HFFc6 (cell line): ENCODE data around the gene DRD4. TPM values are rescaled to one million over a fixed set of nuclear protein-coding genes. Genes with fewer than 3 reads are reported as not detected.

Experiments
- DNase-seq: peaks from one replicate; pipeline ENCODE4 v3.0.0-alpha.2; 2018
- H3K27ac Mint-ChIP-seq: 2 replicates; pipeline ENCODE4 v1.8.0; 2020; ENCODE audit warnings: mild to moderate bottlenecking, mixed read lengths
- H3K27me3 Mint-ChIP-seq: 2 replicates; pipeline ENCODE4 v1.8.0; 2021; ENCODE audit warnings: mild to moderate bottlenecking, moderate library complexity, mixed read lengths; ENCODE audit not compliant: insufficient read depth
- H3K36me3 Mint-ChIP-seq: 2 replicates; pipeline ENCODE4 v1.8.0; 2021; ENCODE audit warnings: low read depth, mixed read lengths
- H3K4me1 Mint-ChIP-seq: 2 replicates; pipeline ENCODE4 v1.8.0; 2020; ENCODE audit warnings: low read depth, mixed read lengths
- H3K4me3 Mint-ChIP-seq: 2 replicates; pipeline ENCODE4 v1.8.0; 2020; ENCODE audit warnings: mild to moderate bottlenecking, moderate library complexity, mixed read lengths
- H3K9me3 Mint-ChIP-seq: 2 replicates; pipeline ENCODE4 v1.8.0; 2020; ENCODE audit warnings: mild to moderate bottlenecking, mixed read lengths
- total RNA-seq, 6 experiments: library from RNA; stranded (reverse); fragmentation: NEBNext Ultra II Directional; extraction: Animal tissue kit (Norgen Biotek cat#: 25700); gene quantifications; 2 replicates in 1 of 6; 3 replicates in 5 of 6; pipeline ENCODE4 v1.2.3, GENCODE V29; 2021
- TF ChIP-seq, protein P1 (sequence below): fragments of 200-600 bp; sonication (generic); IDR thresholded peaks from 2 replicates; pipeline ENCODE4 v1.5.0; 2021; ENCODE audit warnings: antibody characterized with exemption, mild to moderate bottlenecking

DRD4 gene
- total RNA-seq, 6 experiments from 2014 or later: 0.14 to 0.61 (median 0.38) TPM

DNA sequence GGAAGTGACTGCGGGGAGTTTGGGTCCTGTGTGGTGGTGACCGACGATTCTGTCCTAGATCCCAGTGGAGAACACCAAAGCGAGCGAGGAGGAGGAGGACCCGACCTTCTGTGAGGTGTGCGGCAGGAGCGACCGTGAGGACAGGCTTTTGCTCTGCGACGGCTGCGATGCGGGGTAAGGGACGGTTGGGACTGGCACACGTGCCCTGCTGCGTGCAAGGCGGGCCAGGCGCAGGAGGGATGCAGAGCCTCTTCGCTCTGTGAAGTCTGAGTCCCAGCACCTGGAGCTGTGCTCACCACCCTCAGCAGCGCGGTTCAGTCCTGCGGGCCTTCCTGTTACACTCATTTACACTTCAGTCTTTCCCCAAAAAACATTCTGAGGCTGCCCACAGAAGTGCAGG, 44.6 kb upstream of the DRD4 start:
- Mint-ChIP-seq H3K4me1 (peaks cover 8% of the 10 kb centered on the region), H3K27ac (no peak overlapping the region), H3K9me3 (no peaks in the 10 kb centered on the region), H3K4me3 (no peak overlapping the region), H3K27me3 (peaks cover 3% of the 10 kb centered on the region; the same call in 1 of the 2 replicates), H3K36me3 (peaks cover 38% of the 10 kb centered on the region)
- no peak for DNase-seq
- TF ChIP-seq, protein P1, sequence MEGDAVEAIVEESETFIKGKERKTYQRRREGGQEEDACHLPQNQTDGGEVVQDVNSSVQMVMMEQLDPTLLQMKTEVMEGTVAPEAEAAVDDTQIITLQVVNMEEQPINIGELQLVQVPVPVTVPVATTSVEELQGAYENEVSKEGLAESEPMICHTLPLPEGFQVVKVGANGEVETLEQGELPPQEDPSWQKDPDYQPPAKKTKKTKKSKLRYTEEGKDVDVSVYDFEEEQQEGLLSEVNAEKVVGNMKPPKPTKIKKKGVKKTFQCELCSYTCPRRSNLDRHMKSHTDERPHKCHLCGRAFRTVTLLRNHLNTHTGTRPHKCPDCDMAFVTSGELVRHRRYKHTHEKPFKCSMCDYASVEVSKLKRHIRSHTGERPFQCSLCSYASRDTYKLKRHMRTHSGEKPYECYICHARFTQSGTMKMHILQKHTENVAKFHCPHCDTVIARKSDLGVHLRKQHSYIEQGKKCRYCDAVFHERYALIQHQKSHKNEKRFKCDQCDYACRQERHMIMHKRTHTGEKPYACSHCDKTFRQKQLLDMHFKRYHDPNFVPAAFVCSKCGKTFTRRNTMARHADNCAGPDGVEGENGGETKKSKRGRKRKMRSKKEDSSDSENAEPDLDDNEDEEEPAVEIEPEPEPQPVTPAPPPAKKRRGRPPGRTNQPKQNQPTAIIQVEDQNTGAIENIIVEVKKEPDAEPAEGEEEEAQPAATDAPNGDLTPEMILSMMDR: no peak

DNA sequence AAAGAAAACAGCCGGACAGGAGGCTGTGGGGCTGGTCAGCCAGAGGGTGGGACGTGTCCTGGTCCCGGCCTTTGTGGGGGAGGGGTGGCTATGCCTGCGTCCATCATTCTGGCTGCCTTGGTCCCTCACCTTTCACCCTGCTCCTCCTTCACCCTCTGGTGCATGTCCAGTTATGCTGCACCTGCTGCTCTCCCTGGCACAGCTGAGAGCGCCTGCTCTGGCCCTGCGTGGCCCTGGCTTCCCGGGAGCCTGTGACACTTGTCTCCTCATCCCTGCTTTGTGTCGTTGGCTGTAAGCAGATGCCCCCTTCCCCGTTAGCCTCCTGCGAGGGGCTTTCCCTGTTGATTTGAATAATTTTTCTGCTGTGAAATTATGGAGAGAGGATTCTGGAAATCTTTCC, 44.2 kb upstream of the DRD4 start:
- no peak overlapping the region for H3K27ac Mint-ChIP-seq
- H3K9me3 Mint-ChIP-seq: no peaks in the 10 kb centered on the region
- DNase-seq: no peak
- TF ChIP-seq, protein P1: no peak
- H3K4me1 Mint-ChIP-seq: peaks cover 3% of the 10 kb centered on the region
- H3K27me3 Mint-ChIP-seq: peaks cover 3% of the 10 kb centered on the region; the same call in 1 of the 2 replicates
- no peak overlapping the region for H3K4me3 Mint-ChIP-seq
- peaks cover 38% of the 10 kb centered on the region for H3K36me3 Mint-ChIP-seq

DNA sequence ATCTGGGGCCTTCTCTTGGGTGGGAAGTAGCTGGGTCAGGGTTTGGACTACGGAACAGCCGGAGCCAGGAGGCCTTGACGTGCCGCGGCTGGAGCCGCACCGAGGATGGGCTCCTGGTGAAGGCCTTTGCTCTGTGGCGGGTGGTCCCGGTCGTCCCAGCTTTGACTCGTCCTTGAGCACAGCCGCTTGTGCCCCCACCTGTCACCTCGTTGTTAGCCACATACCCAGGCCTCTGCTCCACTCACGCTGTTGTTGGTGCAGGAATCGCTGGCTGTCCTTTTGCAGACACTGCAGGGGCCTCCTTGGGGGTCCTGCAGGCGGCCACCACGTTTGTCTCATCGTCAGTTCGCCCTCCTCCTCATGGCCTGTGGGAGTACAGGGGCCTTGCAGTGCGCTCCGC, 43.7 kb upstream of the DRD4 start:
- H3K9me3 Mint-ChIP-seq: no peaks in the 10 kb centered on the region
- H3K4me1 Mint-ChIP-seq: no peaks in the 10 kb centered on the region
- H3K4me3 Mint-ChIP-seq: no peak overlapping the region
- DNase-seq: no peak
- no peak overlapping the region for H3K27ac Mint-ChIP-seq
- H3K27me3 Mint-ChIP-seq: peaks cover 3% of the 10 kb centered on the region; the same call in 1 of the 2 replicates
- peaks cover 38% of the 10 kb centered on the region for H3K36me3 Mint-ChIP-seq
- TF ChIP-seq, protein P1: no peak

DNA sequence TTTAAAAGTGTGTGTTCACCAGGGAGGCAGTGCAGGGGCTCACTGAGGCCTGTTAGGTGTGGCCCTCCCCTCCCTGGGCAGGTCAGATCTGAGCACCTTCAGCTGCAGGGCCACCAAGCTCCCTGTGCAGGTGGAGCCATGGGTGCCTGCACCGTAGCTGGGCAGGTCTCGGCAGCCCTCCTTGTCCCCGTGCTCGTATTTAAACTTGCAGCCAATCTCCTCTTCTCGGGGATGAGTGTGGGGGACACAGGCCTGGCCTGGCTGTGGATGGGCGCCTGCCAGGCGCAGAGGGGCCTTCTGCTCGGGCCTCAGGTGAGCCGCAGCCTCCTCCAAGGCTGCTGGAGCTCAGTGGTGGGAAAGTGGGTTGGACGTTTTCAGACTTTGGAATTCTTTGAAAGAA, 41.7 kb upstream of the DRD4 start:
- no peaks in the 10 kb centered on the region for H3K4me1 Mint-ChIP-seq
- H3K27me3 Mint-ChIP-seq: peaks cover 3% of the 10 kb centered on the region; the same call in 1 of the 2 replicates
- H3K27ac Mint-ChIP-seq: no peak overlapping the region
- no peak for DNase-seq
- no peaks in the 10 kb centered on the region for H3K9me3 Mint-ChIP-seq
- H3K4me3 Mint-ChIP-seq: no peak overlapping the region
- H3K36me3 Mint-ChIP-seq: peaks cover 43% of the 10 kb centered on the region
- TF ChIP-seq, protein P1: no peak

DNA sequence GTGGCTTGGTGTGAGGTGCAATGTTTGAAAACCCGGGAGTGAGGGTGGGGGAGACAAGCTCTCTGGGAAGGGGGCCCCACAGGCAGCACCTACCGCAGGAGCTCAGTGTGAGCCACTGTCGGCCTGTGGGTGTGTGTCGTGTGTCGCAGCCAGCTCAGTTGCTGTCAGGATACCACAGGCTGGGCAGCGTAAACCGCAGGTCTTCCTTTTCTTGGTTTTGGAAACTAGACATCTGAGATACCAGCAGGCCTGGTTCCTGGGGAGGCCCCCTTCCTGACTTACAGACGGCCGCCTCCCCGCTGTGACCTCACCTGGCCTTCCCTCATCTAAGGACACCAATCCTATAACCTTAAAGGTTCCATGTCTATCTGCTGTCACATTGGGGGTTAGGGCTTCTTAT, 40.7 kb upstream of the DRD4 start:
- Mint-ChIP-seq H3K4me1 (no peaks in the 10 kb centered on the region), H3K4me3 (no peak overlapping the region), H3K27ac (no peak overlapping the region), H3K36me3 (peaks cover 40% of the 10 kb centered on the region), H3K27me3 (peaks cover 3% of the 10 kb centered on the region), H3K9me3 (no peaks in the 10 kb centered on the region)
- TF ChIP-seq, protein P1: no peak
- no peak for DNase-seq
